ENCODE measurements around the gene SH2B3. TPM values are rescaled to one million over a fixed set of nuclear protein-coding genes. Genes with fewer than 3 reads are reported as not detected.

SH2B3 gene
- total and polyA plus RNA-seq, 2 of the 13 experiments (the other 11 are each of a cell fraction or from before 2014, with no cell fraction given): 6.8 to 6.9 TPM

GRCh38 chr12:111368788-111369495 is 36.8 kb upstream of the SH2B3 start, which contains the start of gene PHETA1 (continued):
- TF ChIP-seq, protein P1, sequence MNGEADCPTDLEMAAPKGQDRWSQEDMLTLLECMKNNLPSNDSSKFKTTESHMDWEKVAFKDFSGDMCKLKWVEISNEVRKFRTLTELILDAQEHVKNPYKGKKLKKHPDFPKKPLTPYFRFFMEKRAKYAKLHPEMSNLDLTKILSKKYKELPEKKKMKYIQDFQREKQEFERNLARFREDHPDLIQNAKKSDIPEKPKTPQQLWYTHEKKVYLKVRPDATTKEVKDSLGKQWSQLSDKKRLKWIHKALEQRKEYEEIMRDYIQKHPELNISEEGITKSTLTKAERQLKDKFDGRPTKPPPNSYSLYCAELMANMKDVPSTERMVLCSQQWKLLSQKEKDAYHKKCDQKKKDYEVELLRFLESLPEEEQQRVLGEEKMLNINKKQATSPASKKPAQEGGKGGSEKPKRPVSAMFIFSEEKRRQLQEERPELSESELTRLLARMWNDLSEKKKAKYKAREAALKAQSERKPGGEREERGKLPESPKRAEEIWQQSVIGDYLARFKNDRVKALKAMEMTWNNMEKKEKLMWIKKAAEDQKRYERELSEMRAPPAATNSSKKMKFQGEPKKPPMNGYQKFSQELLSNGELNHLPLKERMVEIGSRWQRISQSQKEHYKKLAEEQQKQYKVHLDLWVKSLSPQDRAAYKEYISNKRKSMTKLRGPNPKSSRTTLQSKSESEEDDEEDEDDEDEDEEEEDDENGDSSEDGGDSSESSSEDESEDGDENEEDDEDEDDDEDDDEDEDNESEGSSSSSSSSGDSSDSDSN (CRISPR knock-in tag; IDR thresholded peaks at IDR 0.05): 0 out of 2 replicates have a peak, but pooled peaks have one; percentile 74
- TF ChIP-seq, protein P2, sequence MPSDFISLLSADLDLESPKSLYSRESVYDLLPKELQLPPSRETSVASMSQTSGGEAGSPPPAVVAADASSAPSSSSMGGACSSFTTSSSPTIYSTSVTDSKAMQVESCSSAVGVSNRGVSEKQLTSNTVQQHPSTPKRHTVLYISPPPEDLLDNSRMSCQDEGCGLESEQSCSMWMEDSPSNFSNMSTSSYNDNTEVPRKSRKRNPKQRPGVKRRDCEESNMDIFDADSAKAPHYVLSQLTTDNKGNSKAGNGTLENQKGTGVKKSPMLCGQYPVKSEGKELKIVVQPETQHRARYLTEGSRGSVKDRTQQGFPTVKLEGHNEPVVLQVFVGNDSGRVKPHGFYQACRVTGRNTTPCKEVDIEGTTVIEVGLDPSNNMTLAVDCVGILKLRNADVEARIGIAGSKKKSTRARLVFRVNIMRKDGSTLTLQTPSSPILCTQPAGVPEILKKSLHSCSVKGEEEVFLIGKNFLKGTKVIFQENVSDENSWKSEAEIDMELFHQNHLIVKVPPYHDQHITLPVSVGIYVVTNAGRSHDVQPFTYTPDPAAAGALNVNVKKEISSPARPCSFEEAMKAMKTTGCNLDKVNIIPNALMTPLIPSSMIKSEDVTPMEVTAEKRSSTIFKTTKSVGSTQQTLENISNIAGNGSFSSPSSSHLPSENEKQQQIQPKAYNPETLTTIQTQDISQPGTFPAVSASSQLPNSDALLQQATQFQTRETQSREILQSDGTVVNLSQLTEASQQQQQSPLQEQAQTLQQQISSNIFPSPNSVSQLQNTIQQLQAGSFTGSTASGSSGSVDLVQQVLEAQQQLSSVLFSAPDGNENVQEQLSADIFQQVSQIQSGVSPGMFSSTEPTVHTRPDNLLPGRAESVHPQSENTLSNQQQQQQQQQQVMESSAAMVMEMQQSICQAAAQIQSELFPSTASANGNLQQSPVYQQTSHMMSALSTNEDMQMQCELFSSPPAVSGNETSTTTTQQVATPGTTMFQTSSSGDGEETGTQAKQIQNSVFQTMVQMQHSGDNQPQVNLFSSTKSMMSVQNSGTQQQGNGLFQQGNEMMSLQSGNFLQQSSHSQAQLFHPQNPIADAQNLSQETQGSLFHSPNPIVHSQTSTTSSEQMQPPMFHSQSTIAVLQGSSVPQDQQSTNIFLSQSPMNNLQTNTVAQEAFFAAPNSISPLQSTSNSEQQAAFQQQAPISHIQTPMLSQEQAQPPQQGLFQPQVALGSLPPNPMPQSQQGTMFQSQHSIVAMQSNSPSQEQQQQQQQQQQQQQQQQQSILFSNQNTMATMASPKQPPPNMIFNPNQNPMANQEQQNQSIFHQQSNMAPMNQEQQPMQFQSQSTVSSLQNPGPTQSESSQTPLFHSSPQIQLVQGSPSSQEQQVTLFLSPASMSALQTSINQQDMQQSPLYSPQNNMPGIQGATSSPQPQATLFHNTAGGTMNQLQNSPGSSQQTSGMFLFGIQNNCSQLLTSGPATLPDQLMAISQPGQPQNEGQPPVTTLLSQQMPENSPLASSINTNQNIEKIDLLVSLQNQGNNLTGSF (CRISPR knock-in tag; IDR thresholded peaks at IDR 0.05): peak; percentile 66; the same call in 1 of the 2 replicates
- TF ChIP-seq MEIS1 (CRISPR knock-in tag; IDR thresholded peaks at IDR 0.05; ENCODE audit: borderline replicate concordance) (no peak), ZNF121 (CRISPR knock-in tag; IDR thresholded peaks at IDR 0.05) (no peak), KLF12 (CRISPR knock-in tag; IDR thresholded peaks at IDR 0.05; ENCODE audit: borderline replicate concordance) (peak; percentile 82), ETV6 (CRISPR knock-in tag; conservative IDR thresholded peaks at IDR 0.05) (no peak), RORA (CRISPR knock-in tag; IDR thresholded peaks at IDR 0.05) (no peak), LCORL (IDR thresholded peaks at IDR 0.05) (no peak), LCORL (CRISPR knock-in tag; IDR thresholded peaks at IDR 0.05) (0 out of 2 replicates have a peak, but pooled peaks have one; percentile 45), KDM2A (CRISPR knock-in tag; IDR thresholded peaks at IDR 0.05; ENCODE audit: borderline replicate concordance, low read depth) (peak; percentile 47; the same call in 1 of the 2 replicates), ETV5 (CRISPR knock-in tag; IDR thresholded peaks at IDR 0.05; ENCODE audit: borderline replicate concordance) (peak; percentile 17; the same call in 1 of the 2 replicates), ZBTB38 (CRISPR knock-in tag; IDR thresholded peaks at IDR 0.05) (peak; percentile 75; the same call in 1 of the 2 replicates), ZNF563 (CRISPR knock-in tag; IDR thresholded peaks at IDR 0.05) (peak; percentile 74; the same call in 1 of the 2 replicates), ISX (CRISPR knock-in tag; conservative IDR thresholded peaks at IDR 0.05) (no peak), POGK (CRISPR knock-in tag; conservative IDR thresholded peaks at IDR 0.05) (peak; percentile 61; the same call in 1 of the 2 replicates), SP5 (CRISPR knock-in tag; IDR thresholded peaks at IDR 0.05; ENCODE audit: borderline replicate concordance, low read depth) (peak; percentile 84), TBX2 (CRISPR knock-in tag; IDR thresholded peaks at IDR 0.05; ENCODE audit: borderline replicate concordance) (peak; percentile 74; the same call in 1 of the 2 replicates), SP2 (CRISPR knock-in tag; IDR thresholded peaks at IDR 0.05) (peak; percentile 85)
- TF ChIP-seq, protein P3, sequence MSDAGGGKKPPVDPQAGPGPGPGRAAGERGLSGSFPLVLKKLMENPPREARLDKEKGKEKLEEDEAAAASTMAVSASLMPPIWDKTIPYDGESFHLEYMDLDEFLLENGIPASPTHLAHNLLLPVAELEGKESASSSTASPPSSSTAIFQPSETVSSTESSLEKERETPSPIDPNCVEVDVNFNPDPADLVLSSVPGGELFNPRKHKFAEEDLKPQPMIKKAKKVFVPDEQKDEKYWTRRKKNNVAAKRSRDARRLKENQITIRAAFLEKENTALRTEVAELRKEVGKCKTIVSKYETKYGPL (CRISPR knock-in tag; IDR thresholded peaks at IDR 0.05): no peak

Data from HepG2 (cell line).